GM18951 (cell line): ENCODE measurements around the gene PARD3.

ENCODE experiments used
- POLR2A ChIP-seq: IDR thresholded peaks from 4 replicates; pipeline ENCODE4 v1.6.1; 2011; ENCODE audit warnings: mild to moderate bottlenecking; ENCODE audit not compliant: insufficient read length, insufficient read depth; ENCODE audit errors: extremely low read depth
- in situ Hi-C: fragments of 300-500 bp; cut with MboI; formaldehyde crosslinking; loops from one replicate; pipeline ENCODE4 v1.12.0; 2022; ENCODE audit warnings: low sequenced_read_pairs, mixed read lengths, inconsistent platforms; ENCODE audit not compliant: unreplicated experiment

Gene PARD3

GRCh38 chr10:34294137-34294536, 521.0 kb downstream of the PARD3 start:
- no peak for TF ChIP-seq POLR2A
- in situ Hi-C loops, result no loop called here

- no peak for TF ChIP-seq POLR2A
- in situ Hi-C loops, result no loop called here
Measured at GRCh38 chr10:34292675-34293074, 522.4 kb downstream of the PARD3 start.

GRCh38 chr10:34292194-34292565, 522.9 kb downstream of the PARD3 start:
- in situ Hi-C loops, result no loop called here
- no peak for TF ChIP-seq POLR2A

DNA sequence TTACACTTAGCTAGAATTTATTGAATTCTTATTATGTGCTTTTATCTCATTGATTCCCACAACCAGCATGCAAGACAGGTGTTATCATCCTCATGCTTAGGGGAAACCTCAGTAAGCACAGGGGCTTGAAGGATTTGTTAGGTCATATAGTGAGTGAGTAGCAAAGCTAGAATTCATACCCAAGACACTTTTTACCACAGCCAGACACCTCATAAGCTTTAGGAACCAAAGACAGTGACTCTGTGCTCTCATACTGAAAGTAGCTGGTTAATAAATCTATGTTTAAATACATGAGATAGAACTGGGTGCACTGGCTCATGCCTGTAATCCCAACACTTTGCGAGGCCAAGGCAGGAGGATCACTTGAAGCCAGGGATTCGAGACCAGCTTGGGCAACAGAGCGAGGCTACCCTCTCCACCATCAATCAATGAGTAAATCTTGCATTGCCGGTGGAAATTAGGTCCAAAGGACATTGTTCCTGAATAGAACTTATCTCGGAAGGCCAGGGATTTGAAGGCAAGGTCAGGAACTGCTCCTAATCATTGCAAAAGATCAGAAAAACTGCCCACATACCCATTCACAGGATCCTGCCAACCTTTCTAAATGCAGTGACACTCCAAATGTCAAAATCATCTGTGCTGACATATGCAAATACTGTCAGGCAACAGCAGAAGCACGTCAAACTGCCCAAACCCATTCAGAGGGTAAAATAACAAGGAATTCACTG, 523.5 kb downstream of the PARD3 start:
- TF ChIP-seq POLR2A, result no peak
- in situ Hi-C loops, result no loop called here

DNA sequence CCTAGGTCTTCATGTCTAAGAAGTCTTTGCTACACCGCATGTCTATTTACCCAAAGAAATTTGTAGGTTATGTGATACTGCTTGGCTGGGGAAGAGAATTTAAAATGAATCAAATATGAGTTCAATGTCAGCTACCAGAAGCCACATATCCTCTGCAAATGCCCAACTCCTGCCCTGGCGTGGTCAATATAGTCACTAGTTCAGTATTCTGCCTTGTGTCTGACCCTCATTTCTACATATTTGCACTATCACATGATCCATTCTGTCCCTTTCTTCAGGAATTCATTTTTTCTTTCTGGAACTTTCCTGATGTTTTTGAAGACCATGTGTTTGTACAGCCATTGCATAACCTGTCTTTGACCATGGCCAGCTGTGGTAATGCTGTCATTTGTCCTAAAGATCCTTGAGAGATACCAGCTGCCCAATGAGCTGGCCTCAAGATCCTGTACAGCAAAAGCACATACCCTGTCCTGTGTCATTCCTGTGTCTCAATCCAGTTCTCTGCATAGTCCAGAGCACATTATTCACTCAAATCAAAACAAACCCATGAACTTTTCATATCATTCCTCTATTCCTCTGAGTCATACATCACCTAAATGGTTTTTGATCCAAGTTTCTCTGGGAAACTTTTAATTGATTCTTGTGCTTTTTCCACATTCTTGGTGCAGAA, 524.5 kb downstream of the PARD3 start:
- in situ Hi-C loops, result no loop called here

GRCh38 chr10:34288634-34289033, 526.5 kb downstream of the PARD3 start:
- in situ Hi-C loops, result no loop called here
- no peak for TF ChIP-seq POLR2A

More for the DNA sequence above, 524.5 kb downstream of the PARD3 start:
- TF ChIP-seq POLR2A, result no peak

DNA sequence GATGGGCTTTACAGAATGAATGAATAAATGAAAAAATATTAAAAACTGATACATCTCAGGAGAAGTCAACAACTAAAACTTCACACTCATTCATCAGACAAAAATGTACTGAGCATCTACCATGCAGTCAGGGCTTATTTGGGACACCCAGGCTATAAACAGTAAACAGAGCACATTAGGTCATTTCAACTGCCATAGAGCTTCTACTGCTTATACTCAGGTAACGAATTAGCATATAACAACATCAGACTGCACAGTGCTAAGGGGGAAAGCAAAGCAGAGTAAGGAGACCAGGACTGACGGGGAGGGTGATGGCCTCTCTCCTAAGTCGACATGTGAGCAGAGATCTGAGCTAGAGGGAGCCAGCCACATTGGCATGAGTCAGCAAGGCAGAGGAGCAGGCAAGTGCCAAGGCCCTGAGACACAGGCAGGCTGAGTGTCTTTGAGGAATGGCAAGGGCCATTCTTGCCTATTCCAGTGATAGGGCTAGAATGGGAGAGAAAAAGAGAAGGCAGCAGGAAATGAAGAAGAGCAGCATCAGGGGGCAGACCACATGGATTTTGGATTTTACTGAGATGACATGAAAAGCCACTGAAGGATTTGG, 528.9 kb downstream of the PARD3 start:
- no peak for TF ChIP-seq POLR2A
- in situ Hi-C loops, result no loop called here

- in situ Hi-C loops, result no loop called here
- no peak for TF ChIP-seq POLR2A
Measured at GRCh38 chr10:34281661-34282582, 533.2 kb downstream of the PARD3 start.

DNA sequence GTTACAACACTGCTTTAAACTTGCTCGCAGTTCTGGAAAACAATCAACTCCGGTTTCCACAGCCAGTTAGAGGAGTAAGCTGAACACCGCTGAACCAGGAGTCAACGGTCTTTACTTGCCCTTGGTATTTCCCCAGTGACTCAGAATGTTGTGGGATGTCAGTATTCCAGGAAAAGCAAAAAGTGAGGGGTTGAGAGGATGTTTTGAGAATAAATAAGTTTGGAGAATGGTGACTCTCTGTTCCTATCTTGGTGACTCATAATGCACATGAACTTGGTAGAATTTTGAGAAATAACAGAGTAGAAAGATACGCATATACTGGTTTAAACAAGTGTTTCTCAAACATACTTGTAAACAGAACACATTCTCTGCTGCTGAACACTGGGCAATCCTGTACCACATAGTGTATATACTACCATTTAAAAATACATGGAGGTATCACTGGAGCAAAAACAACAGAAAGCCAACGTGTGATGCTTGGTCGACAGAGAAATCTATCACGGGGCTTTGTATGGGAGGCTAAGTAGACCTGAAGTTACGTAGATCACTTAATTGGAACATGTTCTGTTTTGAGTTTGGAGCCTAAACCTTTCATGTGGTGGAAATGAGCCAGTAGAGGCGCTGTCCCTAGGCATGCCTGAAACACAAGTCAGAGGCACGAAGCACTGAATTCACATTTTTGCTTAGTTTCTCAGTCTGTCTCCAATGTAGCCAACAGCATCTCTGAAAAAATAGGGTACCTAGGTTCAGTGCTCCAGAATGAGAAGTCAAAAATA, 534.3 kb downstream of the PARD3 start:
- in situ Hi-C loops, result no loop called here
- TF ChIP-seq POLR2A, result no peak

- in situ Hi-C loops, result no loop called here
- TF ChIP-seq POLR2A, result no peak
Measured at GRCh38 chr10:34275626-34276130, 539.4 kb downstream of the PARD3 start.

- no peak for TF ChIP-seq POLR2A
- in situ Hi-C loops, result no loop called here
Measured at GRCh38 chr10:34274906-34275305, 540.2 kb downstream of the PARD3 start.

GRCh38 chr10:34273340-34273739, 541.8 kb downstream of the PARD3 start:
- in situ Hi-C loops, result no loop called here
- no peak for TF ChIP-seq POLR2A
